Stimulated activated CD8-positive, alpha-beta memory T cell treated with anti-CD3 and anti-CD28 coated beads, Interleukin-2, amount 100 ng/mL, for 48 hours (primary cell): ENCODE results near the gene CTNNBIP1.
"Not testable (repeated sequence)": the region's sequence is repeated elsewhere in the genome, so short reads cannot be mapped to it uniquely, and the experiment has no call there.

ENCODE experiments used
- DNase-seq, 2 donors: peaks; one replicate each; pipeline ENCODE4 v3.0.0-alpha.2; 2020; ENCODE audit warnings: low read depth in 2 of 2

The CTNNBIP1 gene

DNA sequence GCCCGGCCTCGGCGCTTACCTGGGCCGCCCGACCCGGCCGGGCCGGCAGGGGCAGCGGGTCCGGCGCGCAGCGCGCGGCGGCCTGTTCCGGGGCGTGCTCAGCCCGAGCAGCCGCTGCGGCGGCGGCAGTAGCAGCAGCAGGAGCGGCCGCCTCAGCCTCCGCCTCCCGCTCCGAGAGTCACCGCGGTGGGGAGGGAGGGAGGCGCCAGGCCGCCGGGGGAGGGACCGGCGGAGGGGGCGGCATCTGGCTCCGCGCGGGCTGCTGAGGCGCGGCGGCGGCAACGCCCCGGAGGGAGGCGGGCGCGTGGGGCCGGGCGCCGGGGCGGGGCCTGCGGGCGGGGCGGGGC lies at the start of gene CTNNBIP1:
CTNNBIP1 (minus strand) TSS at position 194 of the 347 bp plus-strand sequence. CDS start 38,205 bp downstream, outside the sequence.
- no peak for DNase-seq

GRCh38 chr1:9957726-9958125 lies 47.7 kb upstream of the CTNNBIP1 start:
- DNase-seq = no peak

DNA sequence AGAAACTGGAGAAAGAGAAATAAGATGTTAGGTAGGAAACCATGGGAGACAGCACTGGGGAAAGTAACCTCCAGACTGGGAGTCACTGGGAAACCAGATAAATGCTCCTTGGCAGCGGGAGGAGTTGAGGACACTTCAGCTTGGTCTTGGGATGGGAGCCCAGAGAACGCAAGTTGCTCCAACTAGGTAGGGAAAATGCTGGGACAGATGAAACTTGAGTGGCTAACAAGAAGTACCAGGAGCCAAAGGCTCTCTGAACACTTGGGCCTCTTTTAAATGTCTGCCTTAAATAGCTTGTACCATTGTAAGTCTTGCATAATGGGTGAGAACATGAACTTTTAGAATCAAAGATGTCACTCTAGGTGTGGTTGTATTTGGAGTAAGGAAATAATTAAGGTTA lies 36.2 kb upstream of the CTNNBIP1 start:
- no peak for DNase-seq

DNA sequence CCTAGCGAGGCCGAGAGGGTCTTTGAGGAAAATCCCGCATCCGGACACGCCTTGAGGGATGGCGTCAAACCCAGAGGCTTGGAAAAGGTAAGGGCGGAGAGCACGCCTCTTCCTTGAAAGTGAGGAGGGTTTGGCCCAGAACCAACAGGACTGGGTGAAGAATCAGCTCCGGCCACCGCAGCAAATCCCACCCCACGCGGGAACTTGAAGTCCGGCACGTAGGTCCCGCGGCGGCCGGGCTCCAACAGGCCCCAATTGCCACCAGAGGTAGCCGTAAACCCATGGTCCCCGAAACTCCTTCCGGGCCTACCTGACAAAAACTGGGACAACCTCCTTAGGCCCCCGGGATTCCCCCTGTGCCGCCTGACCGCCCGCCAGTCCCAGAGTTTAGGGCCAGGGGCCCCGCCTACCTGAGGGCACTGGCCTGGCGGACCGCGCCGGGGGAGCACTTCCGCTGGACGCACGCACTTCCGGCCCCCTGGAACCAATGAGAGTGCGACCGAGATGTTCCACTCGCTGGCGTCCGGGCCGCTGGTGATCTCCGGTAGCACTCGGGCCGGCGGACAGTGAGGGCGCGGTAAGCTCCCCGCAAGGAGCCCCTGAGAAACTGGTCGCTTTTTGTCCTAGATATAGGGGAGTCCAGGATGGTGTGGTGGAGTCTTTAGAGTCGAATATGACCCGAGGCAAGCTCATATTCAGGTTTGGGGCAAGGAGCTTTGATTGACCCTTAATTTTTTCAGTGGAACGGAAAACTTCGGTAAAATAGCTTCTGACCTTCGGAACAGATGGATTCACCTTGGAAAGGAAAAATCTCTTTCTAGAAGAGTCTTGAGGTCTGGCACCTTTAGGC lies 33.1 kb upstream of the CTNNBIP1 start, which contains the start of the genes LZIC and NMNAT1:
LZIC (minus strand) TSS at position 453 of the 850 bp plus-strand sequence. CDS start 6,772 bp downstream, outside the sequence.
NMNAT1 (plus strand) TSS at position 537 of the 850 bp plus-strand sequence. CDS start 28,599 bp downstream, outside the sequence.
- peak; percentile 90 to 92 for DNase-seq

DNA sequence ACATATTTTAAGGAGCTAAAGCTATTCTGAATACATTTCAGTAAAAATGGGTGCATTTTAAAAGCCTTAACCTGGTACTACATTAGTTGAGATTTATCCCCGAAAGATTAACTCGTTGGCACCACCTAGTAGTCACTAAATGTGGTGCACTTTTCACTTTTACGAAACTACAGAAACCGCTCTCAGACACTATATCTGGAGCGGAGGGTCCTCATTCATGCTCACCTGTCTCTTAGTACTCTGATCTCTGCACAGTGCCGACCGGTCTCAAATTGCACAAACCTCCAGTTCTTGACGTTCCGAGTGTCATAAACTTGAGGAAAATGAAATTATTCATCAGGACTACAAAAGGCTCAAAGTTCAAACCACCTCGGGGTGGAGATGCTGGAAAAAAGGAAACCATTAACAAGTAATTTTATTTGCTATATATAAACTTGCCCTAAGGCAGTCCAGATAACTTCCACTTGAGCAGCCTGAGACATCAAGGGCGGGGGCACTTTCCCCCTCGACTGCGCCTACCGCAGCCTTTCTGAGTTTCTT lies 32.4 kb upstream of the CTNNBIP1 start:
- DNase-seq = no peak

- no peak for DNase-seq
These were observed 19.6 kb upstream of the CTNNBIP1 start for GRCh38 chr1:9929431-9930385.

- DNase-seq = no peak
These were observed 17.2 kb upstream of the CTNNBIP1 start for GRCh38 chr1:9927259-9927658.

DNA sequence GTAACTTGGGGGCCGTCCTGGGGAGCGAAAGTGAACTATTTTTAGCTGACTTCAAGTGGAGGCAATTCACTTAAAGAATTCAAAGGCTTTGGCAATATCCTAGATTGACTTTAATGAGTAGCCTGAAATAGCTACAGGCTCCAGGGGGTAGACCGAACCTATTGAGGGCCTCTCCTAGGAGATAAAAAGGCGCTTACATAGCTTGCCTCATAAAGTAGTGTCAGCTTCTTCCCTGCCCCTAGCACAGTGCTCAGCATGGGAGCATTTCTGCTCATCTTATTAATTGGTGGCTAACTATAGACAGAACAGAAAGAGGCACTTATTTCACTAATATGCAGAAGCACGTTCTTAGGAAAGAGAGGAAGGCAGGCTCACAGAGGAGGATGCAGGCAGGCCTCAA lies 12.3 kb upstream of the CTNNBIP1 start:
- no peak for DNase-seq

- DNase-seq = no peak
These were observed 10.5 kb upstream of the CTNNBIP1 start for GRCh38 chr1:9920606-9921005.

- no peak for DNase-seq
These were observed 7.8 kb upstream of the CTNNBIP1 start for GRCh38 chr1:9917901-9918300.

DNA sequence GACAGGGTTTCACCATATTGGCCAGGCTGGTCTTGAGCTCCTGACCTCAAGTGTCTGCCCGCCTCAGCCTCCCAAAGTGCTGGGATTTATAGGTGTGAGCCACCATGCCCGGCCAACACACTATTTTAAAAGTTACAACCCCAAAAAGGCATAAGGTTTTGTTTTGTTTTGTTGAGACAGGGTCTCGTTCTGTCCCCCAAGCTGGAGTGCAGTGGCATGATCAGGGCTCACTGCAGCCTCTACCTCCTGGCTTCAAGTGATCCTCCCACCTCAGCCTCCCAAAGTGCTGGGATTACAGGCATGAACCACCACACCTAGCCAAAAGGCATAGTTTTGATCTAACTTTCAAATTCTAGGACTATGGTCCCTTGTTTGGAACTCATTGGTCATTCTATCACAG lies 7.4 kb upstream of the CTNNBIP1 start:
- not testable (repeated sequence) for DNase-seq

DNA sequence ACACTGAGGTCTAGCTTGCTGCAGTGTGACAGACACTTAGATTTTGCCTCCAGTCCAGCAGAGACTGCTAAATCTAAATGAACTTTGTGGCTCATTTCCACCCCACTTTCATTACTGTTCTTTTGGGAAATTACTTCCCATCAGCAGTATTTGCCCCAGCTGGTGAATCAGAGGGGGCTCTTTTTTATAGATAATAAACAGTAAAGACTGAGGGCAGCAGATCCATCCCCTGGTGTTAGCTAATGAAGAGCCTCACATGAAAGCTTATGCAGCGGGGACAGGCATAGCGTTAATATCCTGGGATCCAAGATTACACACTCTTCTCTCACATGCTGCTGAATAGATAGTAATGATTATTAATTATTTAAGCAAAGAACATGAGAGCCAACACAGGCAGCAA lies 6.4 kb upstream of the CTNNBIP1 start:
- DNase-seq = no peak

GRCh38 chr1:9914610-9914937 lies 4.5 kb upstream of the CTNNBIP1 start:
- no peak for DNase-seq

- no peak for DNase-seq
These were observed 2.3 kb upstream of the CTNNBIP1 start for GRCh38 chr1:9912264-9912936.

DNA sequence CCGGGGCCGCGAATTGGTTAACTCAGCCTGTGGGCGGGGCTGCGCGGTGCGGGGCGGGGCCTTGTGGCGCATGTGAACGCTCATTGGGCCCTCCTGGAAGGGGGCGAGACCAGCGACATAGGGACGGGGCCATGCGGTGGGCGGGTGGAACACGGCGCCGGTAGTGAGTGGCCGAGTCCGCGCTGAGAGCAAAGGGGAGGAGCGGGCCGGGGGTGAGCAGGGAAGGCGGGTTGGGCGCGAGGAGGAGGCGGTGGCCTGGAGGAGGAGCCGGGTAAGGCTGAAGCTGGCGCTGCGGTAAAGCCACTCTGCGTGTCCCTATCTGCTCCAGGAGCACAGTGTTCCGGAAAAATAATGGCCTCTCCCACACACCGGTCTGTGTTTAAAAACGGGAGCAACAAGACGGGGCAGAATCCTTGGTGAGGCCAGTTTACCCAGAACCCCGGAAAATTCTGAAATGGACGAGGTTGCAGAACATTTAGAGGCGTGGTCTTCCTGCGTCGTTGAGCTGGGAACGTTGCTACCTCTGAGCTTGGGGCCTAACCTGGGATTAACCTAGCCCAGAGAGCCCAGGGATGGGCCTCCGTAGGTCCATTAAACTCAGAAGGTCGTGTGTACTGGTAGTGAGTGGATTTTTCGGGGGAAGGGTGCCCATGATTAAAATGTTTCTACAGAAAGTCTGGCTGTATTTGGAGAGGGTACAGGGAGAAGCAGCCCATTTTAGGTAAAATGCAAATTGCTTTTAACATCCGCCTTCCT lies 532 bp upstream of the CTNNBIP1 start:
- peak; percentile 100 for DNase-seq

- DNase-seq = peak; percentile 31 to 44
These were observed 629 bp downstream of the CTNNBIP1 start for GRCh38 chr1:9909234-9910046.

- DNase-seq = no peak
These were observed 1.2 kb downstream of the CTNNBIP1 start for GRCh38 chr1:9908871-9909233.

DNA sequence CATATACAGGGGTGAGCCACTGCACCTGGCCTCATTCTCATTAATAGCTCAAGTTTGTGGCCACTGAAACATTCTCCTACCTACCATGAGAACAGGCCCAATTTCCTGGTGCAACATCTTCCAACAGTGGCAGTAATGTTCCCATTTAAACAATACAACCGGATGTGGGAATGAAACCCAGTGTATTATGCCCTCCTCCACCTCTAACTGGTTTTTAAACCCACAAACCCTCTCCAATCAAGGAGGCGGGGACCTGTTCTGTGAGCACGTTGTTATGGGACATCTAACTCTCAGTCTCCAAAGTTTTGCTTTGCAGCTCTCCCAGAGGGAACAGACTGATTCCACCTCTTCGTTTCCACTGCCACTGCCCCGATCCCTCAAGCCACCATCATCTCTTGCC lies 2.6 kb downstream of the CTNNBIP1 start:
- DNase-seq = no peak

DNA sequence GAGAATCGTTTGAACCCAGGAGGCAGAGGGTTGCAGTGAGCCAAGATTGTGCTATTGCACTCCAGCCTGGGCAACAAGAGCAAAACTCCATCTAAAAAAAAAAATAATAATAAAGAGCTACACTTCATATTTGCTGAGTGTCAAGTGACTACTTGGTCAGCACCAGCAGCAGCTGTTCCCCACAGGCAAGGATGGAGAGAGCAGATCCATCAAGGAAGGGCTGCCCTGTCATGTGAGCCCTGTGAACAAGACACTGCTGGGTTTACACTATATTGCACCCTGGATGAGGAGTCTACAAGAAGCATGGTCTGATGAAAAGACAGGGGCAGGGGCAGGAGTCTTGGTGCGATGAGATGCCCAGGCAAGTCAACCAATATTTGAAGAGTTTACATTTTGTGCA lies 3.6 kb downstream of the CTNNBIP1 start:
- DNase-seq = no peak

GRCh38 chr1:9905010-9905409 lies 5.1 kb downstream of the CTNNBIP1 start:
- no peak for DNase-seq
